BJ (cell line): ENCODE data around the gene EP400. TPM values are rescaled to one million over a fixed set of nuclear protein-coding genes. Genes with fewer than 3 reads are reported as not detected.

Experiments
- CTCF ChIA-PET: fragments of 350-600 bp; formaldehyde crosslinking; extraction: SDS; loops from one replicate; lab custom pipeline; 2021; ENCODE audit warnings: antibody characterized with exemption, inconsistent platforms; lab: Yijun Ruan, JAX
- POLR2A ChIA-PET: fragments of 300-600 bp; sonication (Branson Sonifier 250); formaldehyde crosslinking; extraction: SDS; loops from one replicate; lab custom pipeline; 2021; ENCODE audit warnings: antibody characterized with exemption; lab: Charles Lee
- DNase-seq: peaks from one replicate; pipeline ENCODE4 v3.0.0-alpha.2; 2011; ENCODE audit warnings: low read depth
- H3K27me3 ChIP-seq: 2 replicates; pipeline ENCODE4 v1.6.0; 2011; ENCODE audit warnings: low read length; ENCODE audit not compliant: control insufficient read depth, insufficient read depth
- H3K36me3 ChIP-seq: 2 replicates; pipeline ENCODE4 v1.5.1; 2011; ENCODE audit warnings: low read length; ENCODE audit not compliant: control insufficient read depth, insufficient read depth
- H3K4me3 ChIP-seq: 2 replicates; pipeline ENCODE4 v1.5.1; 2011; ENCODE audit warnings: low read depth, mild to moderate bottlenecking, control low read depth, low read length
- polyA minus RNA-seq: library from RNA; depleted of rRNA, polyadenylated mRNA; stranded (reverse); fragments of >200 nt; gene quantifications from 2 replicates; pipeline ENCODE4 v1.2.3, GENCODE V29; 2011; rRNA and poly(A)+ RNA removed
- polyA plus RNA-seq: library from polyadenylated mRNA; depleted of rRNA; stranded (reverse); fragments of >200 nt; gene quantifications from 2 replicates; pipeline ENCODE4 v1.2.3, GENCODE V29; 2011; rRNA removed
- TF ChIP-seq, protein P1 (sequence below): IDR thresholded peaks from 2 replicates; pipeline ENCODE4 v1.5.1; 2011; ENCODE audit warnings: low read depth, mild to moderate bottlenecking, control low read depth, inconsistent platforms, low read length, moderate library complexity; ENCODE audit not compliant: insufficient read depth

Gene EP400
- polyA plus RNA-seq (2.5 and 3.2 TPM in 2 replicates), polyA minus RNA-seq (7.0 and 11.4 TPM in 2 replicates)

DNA sequence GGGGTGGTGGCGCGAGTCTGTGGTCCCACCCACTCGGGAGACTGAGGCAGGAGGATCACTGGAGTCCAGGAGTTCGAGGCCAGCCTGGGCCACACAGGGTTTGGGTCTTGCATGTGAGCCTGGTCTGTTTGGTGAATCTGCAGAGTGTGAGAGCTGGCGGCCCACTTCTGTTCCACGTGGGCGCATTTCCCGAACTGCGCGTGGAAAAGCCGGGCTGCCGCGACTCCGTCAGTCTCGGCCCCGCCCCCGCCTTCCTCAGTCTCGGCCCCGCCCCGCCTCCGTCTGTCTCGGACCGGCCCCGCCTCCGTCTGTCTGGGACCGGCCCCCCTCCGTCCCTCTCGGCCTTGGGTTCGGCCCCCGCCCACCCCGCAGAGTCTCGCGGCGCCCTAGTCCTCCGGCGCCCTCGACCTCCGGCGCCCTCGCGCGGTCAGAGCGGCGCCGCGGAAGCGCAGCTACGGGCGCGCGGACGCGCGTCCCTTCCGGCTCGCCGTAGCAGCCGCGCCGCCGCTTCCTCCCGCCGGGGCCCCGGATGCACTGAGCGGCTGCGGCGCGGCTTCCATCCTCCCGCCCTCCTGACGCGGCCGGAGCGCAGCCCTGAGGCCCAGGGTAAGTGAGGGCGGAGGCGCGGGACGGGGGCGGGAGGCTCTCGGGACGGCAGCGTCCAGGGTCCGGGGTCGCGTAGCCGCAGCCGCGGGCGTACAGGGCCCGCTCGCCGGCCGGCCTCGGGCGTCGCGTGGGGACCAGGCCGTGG, at the start of gene EP400:
Gene EP400 (plus strand): TSS at position 512 of the 751 bp plus-strand sequence. CDS start 10,678 bp downstream, outside the sequence.
- peak within 1 kb of the TSS; percentile 84 for H3K4me3 ChIP-seq
- TF ChIP-seq, protein P1, sequence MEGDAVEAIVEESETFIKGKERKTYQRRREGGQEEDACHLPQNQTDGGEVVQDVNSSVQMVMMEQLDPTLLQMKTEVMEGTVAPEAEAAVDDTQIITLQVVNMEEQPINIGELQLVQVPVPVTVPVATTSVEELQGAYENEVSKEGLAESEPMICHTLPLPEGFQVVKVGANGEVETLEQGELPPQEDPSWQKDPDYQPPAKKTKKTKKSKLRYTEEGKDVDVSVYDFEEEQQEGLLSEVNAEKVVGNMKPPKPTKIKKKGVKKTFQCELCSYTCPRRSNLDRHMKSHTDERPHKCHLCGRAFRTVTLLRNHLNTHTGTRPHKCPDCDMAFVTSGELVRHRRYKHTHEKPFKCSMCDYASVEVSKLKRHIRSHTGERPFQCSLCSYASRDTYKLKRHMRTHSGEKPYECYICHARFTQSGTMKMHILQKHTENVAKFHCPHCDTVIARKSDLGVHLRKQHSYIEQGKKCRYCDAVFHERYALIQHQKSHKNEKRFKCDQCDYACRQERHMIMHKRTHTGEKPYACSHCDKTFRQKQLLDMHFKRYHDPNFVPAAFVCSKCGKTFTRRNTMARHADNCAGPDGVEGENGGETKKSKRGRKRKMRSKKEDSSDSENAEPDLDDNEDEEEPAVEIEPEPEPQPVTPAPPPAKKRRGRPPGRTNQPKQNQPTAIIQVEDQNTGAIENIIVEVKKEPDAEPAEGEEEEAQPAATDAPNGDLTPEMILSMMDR = 0 out of 2 replicates have a peak, but pooled peaks have one; percentile 14
- DNase-seq = peak; percentile 52
- no peaks in the 10 kb centered on the region for H3K27me3 ChIP-seq
- peaks cover 2% of the 10 kb centered on the region for H3K36me3 ChIP-seq
- ChIA-PET CTCF (interaction anchor here (0.6 to 2.3 kb wide), 11 partner anchors 9 to 1724 kb away, joined by 3 to 11 read pairs (median 3); partner anchors contain the start of gene ADGRD1), POLR2A (interaction anchor here (0.6 kb wide), 2 partner anchors 14 to 1071 kb away, joined by 3 to 4 read pairs; no protein-coding TSS in a partner anchor)

DNA sequence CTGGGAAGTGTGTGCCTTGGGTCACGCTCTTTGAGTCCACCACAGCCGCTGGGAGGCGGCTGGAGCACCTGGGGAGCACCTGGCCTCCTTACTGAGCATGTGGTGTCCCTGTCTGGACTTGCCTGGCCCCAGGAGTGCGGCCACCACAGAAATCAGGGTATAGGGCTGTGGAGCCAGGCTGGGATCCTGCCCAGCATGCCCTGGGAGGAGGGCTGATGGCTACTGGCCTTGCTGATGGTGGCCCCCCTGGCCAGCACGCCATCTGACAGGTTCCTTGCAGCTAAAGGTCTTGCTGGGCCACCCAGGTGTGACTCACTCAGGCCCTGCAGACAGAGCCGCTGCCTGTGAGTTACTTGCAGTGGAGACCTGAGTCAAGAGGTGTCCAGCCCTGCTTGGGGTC, 49.3 kb upstream of the EP400 start:
- Histone ChIP-seq H3K4me3 (no peak overlapping the region), H3K27me3 (no peaks in the 10 kb centered on the region), H3K36me3 (peaks cover 31% of the 10 kb centered on the region)
- POLR2A ChIA-PET = no interaction called here
- CTCF ChIA-PET = no interaction called here
- TF ChIP-seq, protein P1 = no peak
- no peak for DNase-seq

GRCh38 chr12:131901431-131902331, 48.1 kb upstream of the EP400 start:
- H3K36me3 ChIP-seq = peaks cover 35% of the 10 kb centered on the region
- H3K27me3 ChIP-seq = no peaks in the 10 kb centered on the region
- no peak overlapping the region for H3K4me3 ChIP-seq
- ChIA-PET POLR2A (interaction anchor here (0.7 kb wide), 1 partner anchor 21 kb away, joined by 4 read pairs; no protein-coding TSS in a partner anchor), CTCF (no interaction called here)
- TF ChIP-seq, protein P1 = no peak
- no peak for DNase-seq

DNA sequence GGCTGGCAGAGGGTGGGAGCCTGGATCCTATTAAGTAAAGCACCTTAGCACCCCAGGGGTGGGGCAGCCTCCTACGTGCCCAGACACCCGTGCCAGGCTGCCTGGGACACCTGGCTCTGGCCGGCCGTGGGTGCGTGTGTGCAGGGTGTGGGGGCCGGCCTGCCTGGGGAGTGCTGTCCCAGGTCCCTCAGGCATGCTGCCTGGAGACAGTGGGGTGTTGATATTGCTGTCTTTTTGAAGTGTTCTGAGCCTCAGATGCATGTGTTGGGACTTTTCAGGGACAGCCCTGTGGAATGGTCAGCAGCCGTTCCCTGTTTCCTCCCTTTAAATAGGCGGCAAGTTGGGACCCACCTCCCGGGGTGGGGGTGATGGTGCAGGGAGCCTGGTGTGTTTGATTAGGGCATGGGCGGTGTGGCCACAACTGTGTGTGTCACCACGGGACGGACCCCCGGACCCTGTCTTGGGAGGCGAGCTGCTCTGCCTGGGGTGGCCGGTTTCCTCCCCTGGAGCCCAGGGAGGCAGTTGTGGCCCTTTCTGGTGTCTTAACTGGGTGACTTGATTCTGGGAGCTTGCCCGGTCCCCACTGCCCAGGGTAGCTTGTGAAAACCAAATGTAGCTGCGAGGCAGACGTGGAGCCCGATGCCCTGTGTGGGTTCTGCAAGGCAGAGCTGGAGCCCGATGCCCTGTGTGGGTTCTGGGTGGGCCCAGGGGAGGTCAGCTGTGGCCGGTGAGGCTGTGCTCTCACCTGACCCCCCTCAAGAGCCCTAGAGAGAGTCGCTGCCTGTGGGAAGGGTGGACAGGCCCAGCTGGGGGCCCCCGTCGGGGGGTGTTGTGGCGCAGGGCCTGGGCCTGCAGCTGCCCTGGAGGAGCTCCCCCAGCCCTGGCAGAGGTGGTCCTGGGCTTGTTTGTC, 47.2 kb upstream of the EP400 start:
- no peak overlapping the region for H3K4me3 ChIP-seq
- ChIA-PET CTCF (interaction anchor here (1.4 kb wide), 1 partner anchor 9 kb away, joined by 3 read pairs; no protein-coding TSS in a partner anchor), POLR2A (no interaction called here)
- no peak for DNase-seq
- peaks cover 34% of the 10 kb centered on the region for H3K36me3 ChIP-seq
- H3K27me3 ChIP-seq = no peaks in the 10 kb centered on the region
- TF ChIP-seq, protein P1 = no peak
